ENCODE results near the gene ZBTB16.

Gene ZBTB16

GRCh38 chr11:114275280-114275679 lies 215.8 kb downstream of the ZBTB16 start:
- ChIA-PET CTCF (interaction anchor here (1.1 kb wide), 1 partner anchor 13 kb away, joined by 5 read pairs; no protein-coding TSS in a partner anchor), POLR2A (no interaction called here)
- DNase-seq (ENCODE audit: extremely low spot score) = no peak
- TF ChIP-seq ELF4 (IDR thresholded peaks at IDR 0.05) = no peak
- TF ChIP-seq BHLHE40 (IDR thresholded peaks at IDR 0.05; ENCODE audit: borderline replicate concordance) = no peak
- no peak for TF ChIP-seq LEF1 (IDR thresholded peaks at IDR 0.05; ENCODE audit: borderline replicate concordance)
- no peak for TF ChIP-seq FOXK2 (IDR thresholded peaks at IDR 0.05)
- TF ChIP-seq ZNF384 (IDR thresholded peaks at IDR 0.05) = no peak
- no peak for TF ChIP-seq CTBP1 (IDR thresholded peaks at IDR 0.05; ENCODE audit: borderline replicate concordance)
- no peak for TF ChIP-seq SUZ12 (IDR thresholded peaks at IDR 0.05)
- TF ChIP-seq ARNT (IDR thresholded peaks at IDR 0.05) = no peak
- no peak for TF ChIP-seq HDGF (IDR thresholded peaks at IDR 0.05; ENCODE audit: borderline replicate concordance)
- TF ChIP-seq FOXM1 (IDR thresholded peaks at IDR 0.05; ENCODE audit: borderline replicate concordance) = no peak
- TF ChIP-seq, protein P1, sequence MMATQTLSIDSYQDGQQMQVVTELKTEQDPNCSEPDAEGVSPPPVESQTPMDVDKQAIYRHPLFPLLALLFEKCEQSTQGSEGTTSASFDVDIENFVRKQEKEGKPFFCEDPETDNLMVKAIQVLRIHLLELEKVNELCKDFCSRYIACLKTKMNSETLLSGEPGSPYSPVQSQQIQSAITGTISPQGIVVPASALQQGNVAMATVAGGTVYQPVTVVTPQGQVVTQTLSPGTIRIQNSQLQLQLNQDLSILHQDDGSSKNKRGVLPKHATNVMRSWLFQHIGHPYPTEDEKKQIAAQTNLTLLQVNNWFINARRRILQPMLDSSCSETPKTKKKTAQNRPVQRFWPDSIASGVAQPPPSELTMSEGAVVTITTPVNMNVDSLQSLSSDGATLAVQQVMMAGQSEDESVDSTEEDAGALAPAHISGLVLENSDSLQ (IDR thresholded peaks at IDR 0.05) = no peak
- no peak for TF ChIP-seq L3MBTL2 (conservative IDR thresholded peaks at IDR 0.05)
- TF ChIP-seq TARDBP (IDR thresholded peaks at IDR 0.05) = no peak
- TF ChIP-seq NFRKB (IDR thresholded peaks at IDR 0.05) = no peak
- TF ChIP-seq SP1 (IDR thresholded peaks at IDR 0.05) = no peak
- no peak for TF ChIP-seq FOXA1 (IDR thresholded peaks at IDR 0.05)

- POLR2A ChIA-PET = no interaction called here
- TF ChIP-seq, protein P1 (IDR thresholded peaks at IDR 0.05) = no peak
- TF ChIP-seq L3MBTL2 (conservative IDR thresholded peaks at IDR 0.05) (no peak), FOXM1 (IDR thresholded peaks at IDR 0.05; ENCODE audit: borderline replicate concordance) (no peak), LEF1 (IDR thresholded peaks at IDR 0.05; ENCODE audit: borderline replicate concordance) (no peak), HDGF (IDR thresholded peaks at IDR 0.05; ENCODE audit: borderline replicate concordance) (no peak), ZNF384 (IDR thresholded peaks at IDR 0.05) (no peak), SUZ12 (IDR thresholded peaks at IDR 0.05) (no peak)
- no peak for DNase-seq (ENCODE audit: extremely low spot score)
- CTCF ChIA-PET = no interaction called here
These were observed 216.6 kb downstream of the ZBTB16 start for GRCh38 chr11:114276077-114276476.

DNA sequence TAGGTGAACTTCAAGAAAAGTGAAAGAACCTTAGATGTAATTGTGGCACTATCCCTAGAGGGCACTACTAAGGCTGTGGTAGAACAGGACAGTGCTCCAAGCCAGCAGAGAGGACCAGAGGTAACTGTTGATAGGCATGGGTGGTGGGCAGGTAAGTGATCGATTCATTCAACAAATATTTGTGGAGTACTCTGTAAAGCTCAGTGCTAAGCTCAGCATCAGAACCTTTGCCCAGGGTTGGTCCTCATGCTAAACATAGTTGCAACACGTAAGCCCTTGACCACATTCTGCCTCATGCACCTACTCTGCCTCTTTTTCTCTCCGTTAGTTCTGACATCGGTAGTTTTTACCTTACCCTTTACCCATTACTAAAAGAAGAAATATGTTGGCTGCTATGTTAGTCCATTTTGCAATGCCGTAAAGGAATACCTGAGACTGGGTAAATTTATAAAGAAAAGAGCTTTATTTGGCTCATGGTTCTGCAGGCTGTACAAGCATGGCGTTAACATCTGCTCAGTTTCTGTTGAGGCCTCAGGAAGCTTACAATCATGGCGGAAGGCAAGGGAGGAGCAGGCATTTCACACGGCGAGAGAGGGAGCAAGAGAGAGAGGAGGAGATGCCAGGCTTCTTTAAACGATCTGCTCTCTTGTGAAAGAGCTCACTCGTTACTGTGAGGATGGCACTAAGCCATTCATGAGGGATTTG lies 218.3 kb downstream of the ZBTB16 start:
- no peak for DNase-seq (ENCODE audit: extremely low spot score)
- TF ChIP-seq HDGF (IDR thresholded peaks at IDR 0.05; ENCODE audit: borderline replicate concordance) (no peak), LEF1 (IDR thresholded peaks at IDR 0.05; ENCODE audit: borderline replicate concordance) (no peak), L3MBTL2 (conservative IDR thresholded peaks at IDR 0.05) (no peak), TARDBP (IDR thresholded peaks at IDR 0.05) (no peak), SUZ12 (IDR thresholded peaks at IDR 0.05) (no peak), BHLHE40 (IDR thresholded peaks at IDR 0.05; ENCODE audit: borderline replicate concordance) (no peak), SP1 (IDR thresholded peaks at IDR 0.05) (no peak), ZNF384 (IDR thresholded peaks at IDR 0.05) (no peak), ARNT (IDR thresholded peaks at IDR 0.05) (no peak), CTBP1 (IDR thresholded peaks at IDR 0.05; ENCODE audit: borderline replicate concordance) (no peak), ELF4 (IDR thresholded peaks at IDR 0.05) (no peak), FOXA1 (IDR thresholded peaks at IDR 0.05) (no peak), NFRKB (IDR thresholded peaks at IDR 0.05) (no peak), FOXM1 (IDR thresholded peaks at IDR 0.05; ENCODE audit: borderline replicate concordance) (no peak), FOXK2 (IDR thresholded peaks at IDR 0.05) (no peak)
- TF ChIP-seq, protein P1 (IDR thresholded peaks at IDR 0.05) = no peak
- CTCF ChIA-PET = no interaction called here
- POLR2A ChIA-PET = no interaction called here

- ChIA-PET CTCF (interaction anchor here (0.6 kb wide), 1 partner anchor 17 kb away, joined by 4 read pairs; no protein-coding TSS in a partner anchor), POLR2A (no interaction called here)
- TF ChIP-seq ELF4 (IDR thresholded peaks at IDR 0.05) = no peak
- no peak for TF ChIP-seq TARDBP (IDR thresholded peaks at IDR 0.05)
- no peak for TF ChIP-seq FOXK2 (IDR thresholded peaks at IDR 0.05)
- TF ChIP-seq LEF1 (IDR thresholded peaks at IDR 0.05; ENCODE audit: borderline replicate concordance) = no peak
- TF ChIP-seq SUZ12 (IDR thresholded peaks at IDR 0.05) = no peak
- TF ChIP-seq CTBP1 (IDR thresholded peaks at IDR 0.05; ENCODE audit: borderline replicate concordance) = no peak
- TF ChIP-seq ZNF384 (IDR thresholded peaks at IDR 0.05) = no peak
- no peak for TF ChIP-seq L3MBTL2 (conservative IDR thresholded peaks at IDR 0.05)
- TF ChIP-seq BHLHE40 (IDR thresholded peaks at IDR 0.05; ENCODE audit: borderline replicate concordance) = no peak
- TF ChIP-seq, protein P1 (IDR thresholded peaks at IDR 0.05) = no peak
- DNase-seq (ENCODE audit: extremely low spot score) = no peak
These were observed 219.0 kb downstream of the ZBTB16 start for GRCh38 chr11:114278342-114279065.

Measured in HEK293T (cell line).